Activated CD4-positive, alpha-beta T cell treated with anti-CD3 and anti-CD28 coated beads, Interleukin-2, amount 10 ng/mL, durations not matched to agents 24 days and 14 days (primary cell): ENCODE results near the gene GPAM. TPM values are rescaled to one million over a fixed set of nuclear protein-coding genes. Genes with fewer than 3 reads are reported as not detected.

Source experiments
- DNase-seq: peaks from one replicate; pipeline ENCODE4 v3.0.0; 2022
- H3K27ac Mint-ChIP-seq: one replicate; pipeline ENCODE4 v1.8.0; 2022; ENCODE audit warnings: mild to moderate bottlenecking, mixed read lengths
- H3K27me3 Mint-ChIP-seq: one replicate; pipeline ENCODE4 v1.8.0; 2022; ENCODE audit warnings: mixed read lengths
- H3K36me3 Mint-ChIP-seq: one replicate; pipeline ENCODE4 v1.8.0; 2022; ENCODE audit warnings: low read depth, mild to moderate bottlenecking, mixed read lengths
- H3K4me1 Mint-ChIP-seq: one replicate; pipeline ENCODE4 v1.8.0; 2021; ENCODE audit warnings: mixed read lengths
- H3K4me3 Mint-ChIP-seq: one replicate; pipeline ENCODE4 v1.8.0; 2022; ENCODE audit warnings: mild to moderate bottlenecking, moderate library complexity, mixed read lengths
- H3K9me3 Mint-ChIP-seq: one replicate; pipeline ENCODE4 v1.8.0; 2021; ENCODE audit warnings: mixed read lengths
- intact Hi-C: fragments of 100-400 bp; cut with micrococcal nuclease; formaldehyde crosslinking; loops from one replicate; pipeline ENCODE4 v1.15.1; 2023
- total RNA-seq: library from RNA; stranded (reverse); gene quantifications from 2 replicates; pipeline ENCODE4 v1.2.3, GENCODE V29; 2022

GPAM gene
- total RNA-seq, 1 donor from 2014 or later: 8.6 TPM

DNA sequence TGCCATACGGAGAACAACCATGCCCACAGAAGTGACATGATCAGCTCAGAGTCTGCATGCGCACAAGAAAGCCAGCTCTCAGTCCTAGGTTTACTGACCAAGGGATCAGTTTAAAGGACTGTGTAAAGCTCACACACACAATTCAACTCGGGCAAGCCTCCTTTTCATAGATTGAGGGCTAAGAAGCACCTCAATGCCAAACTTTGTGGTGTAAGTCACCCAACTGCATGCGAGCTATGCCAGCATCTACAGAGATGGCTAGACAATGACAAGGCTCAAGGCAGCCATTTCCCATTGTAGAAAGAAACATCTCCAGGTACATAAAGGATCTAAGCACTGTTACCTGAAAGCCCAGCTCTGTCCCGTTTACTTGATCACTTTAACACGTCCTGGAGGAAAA is 36.8 kb downstream of the GPAM start:
- Mint-ChIP-seq H3K9me3 (no peaks in the 10 kb centered on the region), H3K4me3 (no peak overlapping the region), H3K27me3 (no peaks in the 10 kb centered on the region), H3K27ac (no peak overlapping the region), H3K36me3 (no peaks in the 10 kb centered on the region), H3K4me1 (no peaks in the 10 kb centered on the region)
- intact Hi-C loops: no loop called here
- no peak for DNase-seq

DNA sequence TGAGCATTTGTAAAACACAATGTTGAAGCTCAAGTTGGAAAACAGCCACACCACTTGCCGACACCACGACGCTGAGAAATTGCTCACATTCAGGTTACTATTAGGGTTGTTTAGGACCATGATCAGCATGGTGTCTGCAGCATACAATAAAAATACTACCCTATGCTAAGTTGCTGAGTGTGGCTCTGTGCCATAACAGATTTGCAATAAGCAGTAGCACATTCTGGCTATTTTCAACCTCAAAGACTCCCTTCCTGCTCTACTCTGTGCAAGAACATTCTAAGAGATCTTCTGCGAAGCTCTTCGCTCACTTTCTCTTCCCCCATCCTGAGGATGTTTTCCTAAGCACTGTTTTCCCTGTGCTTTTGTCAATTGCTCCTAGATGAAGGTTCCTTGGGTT is 38.3 kb downstream of the GPAM start:
- no peaks in the 10 kb centered on the region for H3K4me1 Mint-ChIP-seq
- no peaks in the 10 kb centered on the region for H3K9me3 Mint-ChIP-seq
- no peaks in the 10 kb centered on the region for H3K36me3 Mint-ChIP-seq
- H3K4me3 Mint-ChIP-seq: no peak overlapping the region
- intact Hi-C loops: no loop called here
- DNase-seq: no peak
- H3K27me3 Mint-ChIP-seq: no peaks in the 10 kb centered on the region
- no peak overlapping the region for H3K27ac Mint-ChIP-seq

DNA sequence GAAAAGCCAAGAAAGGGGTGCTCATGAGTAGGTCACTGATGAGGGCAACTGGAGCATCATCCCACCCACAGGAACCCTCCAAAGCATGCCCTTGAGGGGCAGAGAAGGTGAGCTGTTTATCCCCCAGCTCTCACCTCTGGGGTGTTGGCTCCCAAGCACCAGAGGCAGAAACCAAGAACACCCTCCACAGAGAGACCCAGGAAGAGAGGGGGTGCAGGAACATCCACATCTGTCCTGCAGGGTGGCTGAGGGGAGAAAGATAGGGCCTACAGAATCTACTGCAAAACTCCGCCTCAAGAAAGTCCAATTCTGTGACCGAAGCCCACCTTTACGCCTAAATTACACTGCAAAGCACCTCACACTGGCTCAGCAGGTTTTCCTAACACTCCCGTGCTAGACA is 40.1 kb downstream of the GPAM start:
- H3K27me3 Mint-ChIP-seq: peaks cover 1% of the 10 kb centered on the region
- intact Hi-C loops: no loop called here
- no peaks in the 10 kb centered on the region for H3K4me1 Mint-ChIP-seq
- H3K36me3 Mint-ChIP-seq: no peaks in the 10 kb centered on the region
- no peaks in the 10 kb centered on the region for H3K9me3 Mint-ChIP-seq
- DNase-seq: no peak
- H3K4me3 Mint-ChIP-seq: no peak overlapping the region
- no peak overlapping the region for H3K27ac Mint-ChIP-seq

DNA sequence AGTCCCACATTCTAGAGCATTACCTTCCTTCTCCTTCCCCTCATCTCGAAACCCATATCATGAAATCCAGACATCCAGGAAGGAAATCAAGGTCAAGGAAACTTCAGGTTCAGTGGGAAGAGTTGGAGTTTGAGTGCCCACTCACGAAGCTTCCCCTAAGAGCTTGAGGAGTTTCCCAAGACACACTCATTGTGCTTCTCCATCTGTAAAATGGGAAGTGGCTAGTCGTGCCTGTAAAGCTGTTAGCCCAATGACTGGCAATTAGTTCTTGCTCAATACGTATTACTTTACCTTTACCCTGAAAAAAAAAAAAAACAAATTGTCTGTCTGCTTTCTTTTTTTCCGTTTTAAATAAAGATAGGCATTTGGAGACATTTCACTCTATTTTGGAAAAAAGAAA is 42.3 kb downstream of the GPAM start:
- H3K4me1 Mint-ChIP-seq: peaks cover 3% of the 10 kb centered on the region
- H3K4me3 Mint-ChIP-seq: no peak overlapping the region
- peaks cover 4% of the 10 kb centered on the region for H3K27me3 Mint-ChIP-seq
- DNase-seq: no peak
- H3K9me3 Mint-ChIP-seq: no peaks in the 10 kb centered on the region
- intact Hi-C loops: no loop called here
- H3K27ac Mint-ChIP-seq: no peak overlapping the region
- H3K36me3 Mint-ChIP-seq: no peaks in the 10 kb centered on the region

DNA sequence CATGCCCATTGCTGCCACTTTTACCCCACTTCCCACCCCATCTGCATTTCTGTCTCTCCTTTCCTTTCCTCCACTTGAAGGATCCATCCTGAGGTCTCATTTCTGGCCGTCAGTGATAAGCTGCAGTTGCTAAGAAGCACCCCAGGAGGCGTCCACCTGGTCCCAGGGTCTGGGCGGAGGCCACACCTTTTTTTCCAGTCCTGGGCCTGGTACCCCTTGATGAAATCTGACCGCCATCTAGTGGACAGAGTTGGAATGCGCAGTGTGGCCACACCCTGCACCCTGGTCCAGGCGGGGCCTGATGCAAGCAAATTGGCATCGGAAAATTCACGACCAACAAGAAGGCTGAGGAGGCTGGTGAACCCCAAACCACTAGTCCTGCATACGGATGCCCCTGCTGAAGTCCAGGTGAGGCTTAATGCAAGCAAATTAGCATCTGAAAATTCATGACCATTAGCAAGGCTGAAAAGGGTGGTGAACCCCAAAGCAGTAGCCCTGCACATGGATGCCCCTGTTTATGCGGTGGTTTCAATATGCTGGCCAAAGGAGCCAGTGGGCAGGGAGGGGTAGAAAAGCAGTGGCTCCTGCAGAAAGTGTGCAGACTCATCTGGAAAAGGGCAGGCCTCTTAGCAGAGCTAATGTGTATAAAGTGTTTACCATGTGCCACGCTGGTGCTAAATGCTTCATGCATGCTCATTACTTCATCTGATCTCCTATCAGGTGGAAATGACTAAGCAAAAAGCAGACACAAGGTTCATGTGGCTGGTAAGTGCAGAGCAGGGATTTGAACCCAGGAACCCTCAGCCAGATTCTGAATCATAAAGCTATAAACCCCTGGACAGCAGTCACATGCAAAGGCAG is 43.2 kb downstream of the GPAM start:
- intact Hi-C loops: loop anchor here (1.0 kb wide), 1 partner anchor 175 kb away; no protein-coding TSS in a partner anchor
- Mint-ChIP-seq H3K4me1 (peaks cover 3% of the 10 kb centered on the region), H3K27ac (no peak overlapping the region), H3K4me3 (no peak overlapping the region), H3K36me3 (no peaks in the 10 kb centered on the region), H3K9me3 (no peaks in the 10 kb centered on the region), H3K27me3 (peaks cover 4% of the 10 kb centered on the region)
- DNase-seq: peak; percentile 92

DNA sequence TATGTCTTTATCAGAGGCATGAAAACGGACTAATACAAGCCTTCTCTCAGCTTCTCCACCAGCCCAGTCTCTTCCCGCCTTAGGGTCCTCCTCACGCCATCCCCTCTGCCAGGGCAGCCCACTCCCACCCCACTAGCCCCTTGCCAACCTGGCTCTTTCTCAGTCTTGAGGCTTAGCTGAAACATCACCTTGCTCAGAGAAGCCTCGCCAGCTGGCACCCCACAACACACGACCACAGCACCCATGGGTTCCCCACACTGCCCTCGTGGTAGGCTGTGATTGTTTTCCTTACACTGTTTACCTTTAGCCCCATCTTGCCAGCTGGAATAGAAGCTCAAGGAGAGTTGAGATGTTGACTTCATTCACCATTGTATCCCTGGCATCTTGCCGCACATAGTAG is 44.4 kb downstream of the GPAM start:
- intact Hi-C loops: loop anchor here (5.0 kb wide), 1 partner anchor 1527 kb away; no protein-coding TSS in a partner anchor
- no peak overlapping the region for H3K27ac Mint-ChIP-seq
- no peaks in the 10 kb centered on the region for H3K9me3 Mint-ChIP-seq

DNA sequence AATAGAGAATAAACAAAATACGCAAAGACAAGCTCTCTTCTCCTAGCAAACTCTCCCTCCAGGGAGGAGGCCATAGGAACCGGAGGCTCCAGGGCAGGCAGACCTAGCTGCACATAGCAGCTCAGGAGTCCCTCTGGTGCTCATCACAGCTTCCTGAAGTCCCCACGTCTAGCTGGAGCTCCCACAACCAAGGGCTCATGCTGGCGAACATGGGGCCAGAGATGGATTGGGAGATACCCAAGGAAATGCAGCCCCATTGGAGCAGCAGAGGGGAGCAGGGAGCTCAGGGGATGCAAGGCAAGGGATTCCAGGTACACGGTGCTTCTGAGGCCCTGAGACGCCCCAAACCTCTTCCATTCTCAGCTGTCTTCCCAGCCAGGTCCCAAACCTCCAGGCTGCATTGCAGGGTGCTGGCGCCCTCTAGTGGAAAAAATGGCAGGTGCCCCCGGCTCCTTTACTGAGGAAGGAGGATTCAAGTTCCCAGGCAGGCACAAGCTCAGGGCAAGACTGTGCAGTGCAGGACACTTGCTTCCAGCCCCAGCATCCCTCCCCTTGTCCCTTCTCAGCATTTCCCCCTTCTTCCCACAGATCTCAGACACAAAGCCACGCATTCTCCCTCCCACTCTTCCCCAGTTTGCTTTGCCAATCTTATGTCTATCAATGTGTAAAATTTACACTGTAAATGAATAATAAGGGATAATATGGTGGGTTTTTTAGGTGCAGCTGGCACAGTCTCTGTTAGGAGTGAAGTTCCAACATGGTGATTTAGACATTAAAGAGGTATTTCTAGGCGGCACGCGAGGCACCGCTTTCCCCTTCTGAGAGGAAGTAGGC is 46.2 kb downstream of the GPAM start:
- no peak overlapping the region for H3K27ac Mint-ChIP-seq
- no peak overlapping the region for H3K4me3 Mint-ChIP-seq
- peak; percentile 90 for DNase-seq
- no peaks in the 10 kb centered on the region for H3K9me3 Mint-ChIP-seq
- H3K36me3 Mint-ChIP-seq: no peaks in the 10 kb centered on the region
- peaks cover 3% of the 10 kb centered on the region for H3K4me1 Mint-ChIP-seq
- peaks cover 4% of the 10 kb centered on the region for H3K27me3 Mint-ChIP-seq
- intact Hi-C loops: loop anchor here (5.0 kb wide), 1 partner anchor 1525 kb away; no protein-coding TSS in a partner anchor

More for the DNA sequence above, 44.4 kb downstream of the GPAM start:
- Mint-ChIP-seq H3K27me3 (peaks cover 4% of the 10 kb centered on the region), H3K4me1 (peaks cover 3% of the 10 kb centered on the region), H3K4me3 (no peak overlapping the region), H3K36me3 (no peaks in the 10 kb centered on the region)
- no peak for DNase-seq

DNA sequence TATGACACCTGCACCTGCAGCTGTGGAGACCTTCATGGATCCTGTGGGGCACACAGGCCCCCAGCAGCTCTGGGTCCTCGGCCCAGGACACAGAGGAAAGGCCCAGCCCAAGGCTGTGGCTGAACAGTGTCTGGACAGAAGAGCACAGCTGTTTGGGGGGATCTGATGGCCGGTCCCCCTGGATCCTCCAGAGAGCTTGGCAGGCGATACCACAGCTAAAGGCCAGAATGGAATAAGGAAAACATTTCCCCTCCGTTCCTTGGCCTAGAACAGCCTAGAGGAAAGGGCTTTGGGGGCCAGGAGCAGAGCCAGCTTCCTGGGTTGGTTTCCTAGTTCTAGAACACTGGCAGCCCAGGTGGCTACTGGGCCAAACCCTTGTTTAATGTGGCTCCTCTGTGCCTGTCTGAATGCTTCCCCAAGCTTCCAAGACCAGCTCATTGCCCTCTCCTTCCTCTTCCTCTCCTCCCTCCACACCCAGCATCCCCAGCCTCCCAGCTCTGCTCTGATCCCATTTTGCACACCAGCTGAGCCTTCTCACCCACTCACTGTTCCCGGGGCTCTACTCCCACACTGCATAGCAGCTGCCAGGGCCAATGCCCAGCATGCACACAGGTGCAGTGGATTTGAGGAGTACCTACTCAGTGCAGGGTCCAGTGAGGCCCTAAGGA is 46.9 kb downstream of the GPAM start:
- Mint-ChIP-seq H3K4me1 (peaks cover 3% of the 10 kb centered on the region), H3K4me3 (no peak overlapping the region)
- intact Hi-C loops: loop anchor here (5.0 kb wide), 1 partner anchor 1524 kb away; no protein-coding TSS in a partner anchor

DNA sequence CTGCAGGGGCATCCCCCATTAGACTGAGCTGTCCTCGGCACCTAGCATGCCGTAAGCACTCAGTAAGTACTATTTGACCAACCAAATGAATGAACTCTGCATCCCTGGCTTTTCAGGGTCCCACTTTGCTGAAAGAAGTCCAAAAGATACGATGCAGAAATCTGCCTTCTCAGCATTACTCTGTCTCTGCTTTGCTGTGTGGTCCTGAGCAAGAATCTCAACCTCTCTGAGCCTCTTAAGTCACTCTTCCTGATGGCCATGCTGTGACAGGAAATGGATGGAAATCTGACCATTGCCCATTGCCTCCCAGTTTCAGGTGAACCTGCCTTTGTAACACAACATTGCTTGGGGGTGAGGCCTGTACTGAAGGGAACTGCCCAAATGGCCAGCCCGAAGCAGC is 48.0 kb downstream of the GPAM start:
- H3K9me3 Mint-ChIP-seq: no peaks in the 10 kb centered on the region
- intact Hi-C loops: loop anchor here (5.0 kb wide), 1 partner anchor 1523 kb away; no protein-coding TSS in a partner anchor
- H3K27ac Mint-ChIP-seq: no peak overlapping the region
- H3K4me3 Mint-ChIP-seq: no peak overlapping the region
- H3K4me1 Mint-ChIP-seq: peaks cover 3% of the 10 kb centered on the region
- H3K36me3 Mint-ChIP-seq: no peaks in the 10 kb centered on the region
- no peak for DNase-seq
- H3K27me3 Mint-ChIP-seq: peaks cover 4% of the 10 kb centered on the region

More for the DNA sequence above, 46.9 kb downstream of the GPAM start:
- Mint-ChIP-seq H3K27ac (no peak overlapping the region), H3K9me3 (no peaks in the 10 kb centered on the region), H3K27me3 (peaks cover 4% of the 10 kb centered on the region), H3K36me3 (no peaks in the 10 kb centered on the region)
- no peak for DNase-seq

DNA sequence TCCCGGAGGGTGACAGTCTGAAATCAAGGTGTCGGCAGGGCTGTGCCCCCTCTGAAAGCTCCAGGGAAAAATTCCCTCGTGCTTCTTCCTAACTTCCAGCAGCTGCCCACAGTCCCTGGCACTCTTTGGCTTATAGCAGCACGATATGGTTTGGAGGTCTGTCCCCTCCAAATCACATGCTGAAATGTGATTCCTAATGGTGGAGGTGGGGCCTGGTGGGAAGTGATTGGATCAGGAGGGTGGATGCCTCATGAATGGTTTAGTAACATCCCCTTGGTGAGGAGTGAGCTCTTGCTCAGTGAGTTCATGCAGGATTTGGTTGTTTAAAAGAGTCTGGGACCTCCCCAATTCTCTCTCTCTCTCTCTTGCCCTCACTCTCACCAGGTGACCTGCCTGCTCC is 51.1 kb downstream of the GPAM start:
- Mint-ChIP-seq H3K27me3 (peaks cover 1% of the 10 kb centered on the region), H3K27ac (no peak overlapping the region), H3K9me3 (no peaks in the 10 kb centered on the region), H3K36me3 (no peaks in the 10 kb centered on the region), H3K4me1 (no peaks in the 10 kb centered on the region), H3K4me3 (no peak overlapping the region)
- DNase-seq: no peak
- intact Hi-C loops: no loop called here

DNA sequence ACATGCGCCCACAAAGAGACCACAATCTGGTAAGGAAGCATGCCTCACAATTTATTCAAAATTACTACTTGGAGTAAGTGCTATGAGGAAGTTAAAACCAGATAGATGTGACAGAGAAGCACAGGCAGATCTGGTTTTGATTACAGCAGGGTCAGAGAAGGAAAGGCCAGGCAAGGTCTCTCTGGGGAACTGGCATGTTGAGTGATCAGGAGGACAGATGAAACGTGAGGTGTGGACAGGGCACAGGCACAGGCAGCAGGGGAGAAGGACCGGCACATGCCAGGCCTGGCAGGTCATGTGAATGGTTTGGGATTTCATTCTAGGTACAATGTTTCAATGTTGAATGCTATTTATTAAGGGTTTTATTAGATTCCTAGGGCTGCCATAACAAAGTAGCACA is 51.6 kb downstream of the GPAM start:
- H3K27me3 Mint-ChIP-seq: peaks cover 1% of the 10 kb centered on the region
- no peak overlapping the region for H3K27ac Mint-ChIP-seq
- intact Hi-C loops: no loop called here

DNA sequence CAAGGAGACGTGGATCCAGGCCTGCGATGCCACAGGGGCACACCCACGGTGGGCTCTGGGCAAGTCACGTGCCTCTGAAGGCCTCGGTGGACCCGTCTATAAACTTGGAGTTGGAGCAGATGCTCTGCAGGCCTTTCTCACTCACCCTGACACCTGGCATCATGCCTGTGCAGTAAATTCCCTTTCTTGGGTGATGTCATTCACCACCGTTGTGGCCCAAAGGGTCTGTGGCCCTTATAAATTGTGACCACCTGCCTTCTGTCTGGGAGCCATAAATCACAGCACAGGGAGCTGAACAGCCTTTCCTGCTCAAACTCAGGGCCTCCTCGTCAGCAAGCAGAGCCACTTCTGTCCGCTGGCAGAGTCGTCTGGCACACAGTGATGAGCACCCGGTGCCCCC is 52.2 kb downstream of the GPAM start:
- Mint-ChIP-seq H3K4me1 (no peaks in the 10 kb centered on the region), H3K27ac (no peak overlapping the region), H3K4me3 (no peak overlapping the region), H3K27me3 (no peaks in the 10 kb centered on the region), H3K36me3 (no peaks in the 10 kb centered on the region), H3K9me3 (no peaks in the 10 kb centered on the region)
- intact Hi-C loops: no loop called here
- DNase-seq: no peak

More for the DNA sequence above, 51.6 kb downstream of the GPAM start:
- Mint-ChIP-seq H3K36me3 (no peaks in the 10 kb centered on the region), H3K4me1 (no peaks in the 10 kb centered on the region), H3K4me3 (no peak overlapping the region), H3K9me3 (no peaks in the 10 kb centered on the region)
- DNase-seq: no peak

DNA sequence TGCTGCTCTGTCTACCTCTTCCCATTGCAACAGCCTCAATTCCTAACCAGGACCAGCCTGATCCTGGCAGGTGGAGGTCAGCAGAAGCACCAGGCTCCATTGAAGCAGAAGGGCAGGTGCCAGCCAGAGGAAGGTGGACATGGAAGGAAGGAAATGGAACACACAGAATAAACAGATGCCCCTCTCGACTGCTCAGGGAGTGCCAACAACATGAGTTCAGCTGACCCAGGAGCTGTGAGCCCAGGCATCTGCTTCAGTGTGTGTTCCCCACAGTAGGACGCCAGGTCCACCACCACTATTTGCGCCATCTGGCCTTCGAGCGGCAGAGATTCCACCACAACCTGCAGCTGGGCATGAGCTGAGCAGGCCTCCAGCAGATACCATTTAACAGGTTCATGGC is 56.7 kb downstream of the GPAM start:
- Mint-ChIP-seq H3K27ac (no peak overlapping the region), H3K4me1 (no peaks in the 10 kb centered on the region), H3K36me3 (no peaks in the 10 kb centered on the region), H3K9me3 (no peaks in the 10 kb centered on the region), H3K4me3 (no peak overlapping the region), H3K27me3 (no peaks in the 10 kb centered on the region)
- intact Hi-C loops: no loop called here
- no peak for DNase-seq
